ENCODE data around the gene WFIKKN2.
A peak's percentile ranks its signal among the peaks of the same experiment; 100 is the strongest.

The WFIKKN2 gene

DNA sequence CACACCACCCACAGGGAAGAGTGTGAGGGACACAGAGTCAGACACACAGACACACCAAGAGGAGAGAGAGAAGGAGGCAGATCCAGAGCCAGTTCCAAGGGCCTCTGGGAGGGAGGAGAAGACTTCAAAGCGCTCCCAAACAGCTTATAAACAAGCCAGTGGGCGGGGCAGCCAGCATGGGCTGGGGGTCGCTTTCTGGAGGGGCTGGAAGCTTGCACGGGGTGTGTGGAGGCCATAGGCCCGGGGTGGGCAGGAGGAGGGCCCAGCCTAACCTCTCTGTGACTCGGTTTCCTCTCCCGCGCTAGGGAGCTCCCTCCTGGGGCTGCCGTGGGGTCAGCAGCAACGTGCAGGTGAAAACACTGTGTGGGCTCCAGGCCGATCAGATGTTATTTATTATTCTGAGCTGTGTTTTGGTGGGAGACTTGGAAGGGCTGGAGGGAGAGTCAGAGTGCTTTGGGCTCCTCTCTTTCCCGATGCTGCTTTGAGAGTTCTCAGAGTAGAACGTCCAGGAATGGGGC is 2.5 kb upstream of the WFIKKN2 start:
- Histone ChIP-seq H3K27ac (peak overlapping the region in 1 of 21 experiments; percentile 5), H3K4me3 (no peak overlapping the region)

GRCh38 chr17:50833510-50834428 is 1.6 kb upstream of the WFIKKN2 start:
- Histone ChIP-seq H3K4me3 (no peak overlapping the region), H3K27ac (no peak overlapping the region)

DNA sequence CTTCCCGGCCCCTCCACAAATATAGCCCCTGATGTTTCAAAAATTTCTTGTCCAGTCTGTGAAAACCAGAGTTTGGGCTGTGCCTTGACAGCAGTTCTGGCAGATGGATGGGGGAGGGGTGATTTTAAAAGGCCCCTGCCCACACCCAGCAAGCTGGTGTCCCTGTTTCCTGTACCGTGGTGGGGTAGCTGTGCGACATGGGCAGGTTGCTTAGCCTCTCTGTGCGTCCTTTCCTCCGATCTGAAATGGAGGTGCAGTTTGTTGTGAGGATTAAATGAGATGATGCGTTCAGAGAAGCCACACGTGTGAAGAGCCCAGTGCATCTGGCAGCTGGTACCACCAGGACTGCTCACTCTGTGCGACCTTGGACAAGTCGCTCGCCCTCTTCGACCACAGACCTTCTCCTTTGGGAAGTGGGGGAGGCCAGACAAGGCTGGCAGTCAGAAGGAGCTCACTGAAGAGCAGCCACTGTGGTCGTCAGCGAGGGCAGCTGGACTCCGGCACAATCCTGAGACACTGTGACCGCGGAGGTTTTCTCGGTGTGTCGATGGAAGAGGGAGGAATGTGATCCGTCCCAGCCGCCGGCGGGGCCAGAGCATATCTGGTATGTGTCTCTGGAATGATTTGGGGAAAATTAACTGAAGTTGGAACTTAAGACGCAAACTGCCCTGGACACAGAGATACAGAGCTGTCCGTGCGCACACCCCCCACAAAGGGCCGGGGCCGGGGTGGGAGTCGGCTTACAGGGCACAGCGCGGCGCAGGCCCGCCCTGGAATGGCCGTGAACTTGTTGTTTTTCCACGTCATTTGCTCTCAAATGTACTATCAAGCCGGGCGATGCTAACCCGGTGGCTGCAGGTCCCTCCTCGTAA is 721 bp upstream of the WFIKKN2 start:
- Histone ChIP-seq H3K4me3 (no peak overlapping the region), H3K27ac (no peak overlapping the region)

GRCh38 chr17:50836826-50837225 is 1.4 kb downstream of the WFIKKN2 start:
- no peak overlapping the region for H3K4me3 ChIP-seq

GRCh38 chr17:50837286-50837979 is 2.0 kb downstream of the WFIKKN2 start:
- Histone ChIP-seq H3K4me3 (no peak overlapping the region), H3K27ac (no peak overlapping the region)

More at GRCh38 chr17:50836826-50837225, 1.4 kb downstream of the WFIKKN2 start:
- H3K27ac ChIP-seq: no peak overlapping the region

DNA sequence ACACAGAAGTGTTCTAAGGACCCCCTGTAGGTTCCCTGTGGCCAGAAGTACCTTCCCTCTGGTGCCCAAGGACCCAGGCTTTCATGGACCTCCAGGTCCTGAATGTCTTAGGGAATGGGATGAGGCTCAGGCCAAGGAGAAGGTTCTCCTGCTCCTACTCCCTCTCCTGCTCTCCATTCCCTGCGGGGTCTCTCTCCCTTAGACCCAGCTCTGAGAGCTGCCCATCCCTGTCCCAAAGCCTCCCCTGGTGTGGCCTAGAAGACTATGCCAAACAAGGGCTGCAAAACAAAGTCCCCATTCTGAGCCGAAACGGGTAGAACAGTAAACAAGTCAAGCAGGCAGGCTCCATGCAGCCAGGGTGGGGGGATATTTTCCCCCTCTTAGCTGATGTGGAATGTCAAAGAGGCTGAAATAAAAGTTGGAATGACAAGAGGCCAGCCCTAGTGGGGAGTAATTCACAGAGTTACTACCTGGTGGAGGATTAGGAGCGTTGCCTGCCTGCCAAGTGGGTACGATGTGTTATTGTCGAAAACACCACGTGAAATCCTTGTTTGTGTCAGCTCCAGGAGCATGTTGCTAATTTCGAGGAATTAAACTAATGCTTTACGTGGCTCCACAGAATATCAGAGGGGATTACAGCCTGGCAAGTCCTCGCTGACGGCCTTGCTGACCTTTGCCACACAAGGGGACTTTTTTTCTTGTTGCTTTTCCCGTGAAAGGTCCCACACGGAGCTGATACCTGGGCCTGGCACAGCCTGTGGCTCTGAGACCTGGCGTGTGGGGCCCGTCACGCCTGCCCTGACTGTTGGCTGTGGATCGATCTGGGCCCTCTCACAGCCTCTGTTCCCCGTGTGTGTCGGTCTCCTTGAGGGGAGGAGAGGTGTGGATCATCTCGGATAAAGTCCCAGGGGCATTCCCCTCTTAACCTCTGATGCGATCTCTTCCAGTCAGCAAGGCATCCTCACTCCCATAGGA is 2.9 kb downstream of the WFIKKN2 start:
- Histone ChIP-seq H3K4me3 (no peak overlapping the region), H3K27ac (no peak overlapping the region)

DNA sequence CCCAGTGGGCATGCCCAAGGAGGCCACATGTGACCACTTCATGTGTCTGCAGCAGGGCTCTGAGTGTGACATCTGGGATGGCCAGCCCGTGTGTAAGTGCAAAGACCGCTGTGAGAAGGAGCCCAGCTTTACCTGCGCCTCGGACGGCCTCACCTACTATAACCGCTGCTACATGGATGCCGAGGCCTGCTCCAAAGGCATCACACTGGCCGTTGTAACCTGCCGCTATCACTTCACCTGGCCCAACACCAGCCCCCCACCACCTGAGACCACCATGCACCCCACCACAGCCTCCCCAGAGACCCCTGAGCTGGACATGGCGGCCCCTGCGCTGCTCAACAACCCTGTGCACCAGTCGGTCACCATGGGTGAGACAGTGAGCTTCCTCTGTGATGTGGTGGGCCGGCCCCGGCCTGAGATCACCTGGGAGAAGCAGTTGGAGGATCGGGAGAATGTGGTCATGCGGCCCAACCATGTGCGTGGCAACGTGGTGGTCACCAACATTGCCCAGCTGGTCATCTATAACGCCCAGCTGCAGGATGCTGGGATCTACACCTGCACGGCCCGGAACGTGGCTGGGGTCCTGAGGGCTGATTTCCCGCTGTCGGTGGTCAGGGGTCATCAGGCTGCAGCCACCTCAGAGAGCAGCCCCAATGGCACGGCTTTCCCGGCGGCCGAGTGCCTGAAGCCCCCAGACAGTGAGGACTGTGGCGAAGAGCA is 4.4 kb downstream of the WFIKKN2 start:
- no peak overlapping the region for H3K4me3 ChIP-seq
- H3K27ac ChIP-seq: no peak overlapping the region

DNA sequence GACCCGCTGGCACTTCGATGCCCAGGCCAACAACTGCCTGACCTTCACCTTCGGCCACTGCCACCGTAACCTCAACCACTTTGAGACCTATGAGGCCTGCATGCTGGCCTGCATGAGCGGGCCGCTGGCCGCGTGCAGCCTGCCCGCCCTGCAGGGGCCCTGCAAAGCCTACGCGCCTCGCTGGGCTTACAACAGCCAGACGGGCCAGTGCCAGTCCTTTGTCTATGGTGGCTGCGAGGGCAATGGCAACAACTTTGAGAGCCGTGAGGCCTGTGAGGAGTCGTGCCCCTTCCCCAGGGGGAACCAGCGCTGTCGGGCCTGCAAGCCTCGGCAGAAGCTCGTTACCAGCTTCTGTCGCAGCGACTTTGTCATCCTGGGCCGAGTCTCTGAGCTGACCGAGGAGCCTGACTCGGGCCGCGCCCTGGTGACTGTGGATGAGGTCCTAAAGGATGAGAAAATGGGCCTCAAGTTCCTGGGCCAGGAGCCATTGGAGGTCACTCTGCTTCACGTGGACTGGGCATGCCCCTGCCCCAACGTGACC is 5.0 kb downstream of the WFIKKN2 start:
- H3K4me3 ChIP-seq: no peak overlapping the region
- no peak overlapping the region for H3K27ac ChIP-seq

DNA sequence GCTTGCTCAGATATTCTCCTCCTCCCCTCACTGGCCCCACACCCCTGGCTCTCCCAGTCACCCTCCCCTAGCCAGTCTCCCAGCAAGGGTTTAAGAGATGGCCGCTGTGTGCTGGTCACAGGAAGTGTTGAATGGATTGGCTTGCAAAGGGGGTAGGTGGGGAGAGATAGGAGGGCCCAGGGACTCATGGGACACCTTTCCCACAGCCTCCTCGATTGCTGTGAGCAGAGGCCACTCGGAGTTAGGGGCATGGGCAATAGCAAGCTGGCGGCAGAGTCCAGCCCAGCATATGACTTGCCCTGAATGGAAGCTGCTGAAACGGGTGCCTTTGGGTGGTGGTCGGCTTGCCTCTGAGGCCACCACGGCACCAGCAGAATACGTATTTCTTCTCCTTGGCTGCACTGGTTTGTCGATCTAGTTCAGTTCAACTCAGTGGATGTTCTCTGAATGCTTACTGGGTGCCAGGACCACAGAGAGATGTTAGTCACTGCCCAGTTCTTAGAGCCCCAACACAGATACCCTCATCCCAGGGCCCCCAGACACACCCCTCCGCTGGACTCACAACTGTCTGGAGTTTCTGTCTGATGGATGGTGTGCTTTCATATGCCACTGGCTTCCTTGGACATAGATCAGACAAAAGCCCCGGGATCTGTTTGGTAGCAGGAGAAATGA is 6.0 kb downstream of the WFIKKN2 start:
- no peak overlapping the region for H3K27ac ChIP-seq
- no peak overlapping the region for H3K4me3 ChIP-seq

DNA sequence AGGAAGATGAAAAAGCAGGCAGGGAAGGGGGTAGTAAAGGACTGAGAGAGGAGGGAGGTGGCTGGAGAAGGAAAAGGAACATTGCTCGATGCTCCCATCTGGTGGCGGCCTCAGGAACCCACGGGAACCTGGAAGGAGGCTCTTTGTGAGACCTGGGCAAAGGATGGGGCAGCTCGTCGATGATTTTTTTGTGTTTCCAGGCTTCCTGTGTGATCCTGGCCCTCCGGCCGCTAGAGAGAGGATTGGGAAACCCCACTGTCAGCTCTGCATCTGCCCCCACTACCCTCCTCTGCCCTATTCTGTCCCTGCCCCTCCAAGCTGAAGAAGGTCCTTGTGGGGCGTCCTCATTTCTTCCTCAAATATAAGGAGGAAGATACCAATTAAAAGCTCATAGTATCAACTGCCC is 6.6 kb downstream of the WFIKKN2 start:
- no peak overlapping the region for H3K27ac ChIP-seq

DNA sequence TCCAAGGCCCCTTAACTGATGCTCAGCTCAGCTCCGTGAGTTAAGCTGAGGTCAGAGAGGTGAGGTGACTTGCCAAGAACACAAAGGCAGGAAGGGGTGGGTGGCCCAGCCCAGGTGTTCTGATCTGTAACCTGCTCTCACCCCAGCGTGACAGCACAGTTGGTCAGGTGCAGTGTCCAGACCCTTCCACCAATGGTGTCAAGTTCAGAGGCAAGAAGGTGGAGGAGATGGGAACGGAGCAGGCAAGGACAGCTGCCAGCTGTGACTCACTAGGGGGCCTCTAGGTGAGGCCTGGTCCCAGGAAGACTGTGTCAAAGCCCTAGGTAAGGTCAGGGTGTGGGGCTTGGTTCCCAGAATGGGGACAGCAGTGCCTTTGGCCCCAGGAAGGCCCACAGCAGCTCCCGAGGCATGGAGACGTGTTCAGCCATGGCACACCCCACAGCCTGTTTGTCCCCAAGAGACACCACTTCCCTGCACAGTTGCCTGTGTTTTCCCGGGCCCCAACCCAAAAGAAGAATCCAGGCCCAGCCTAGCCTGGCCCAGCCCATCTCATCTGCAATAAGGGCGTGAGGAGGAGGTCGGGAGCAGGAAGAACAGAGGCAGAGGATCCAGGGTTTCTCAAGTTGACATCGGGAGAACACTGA is 7.2 kb downstream of the WFIKKN2 start:
- peak overlapping the region in 3 of 21 experiments; percentile 1 to 33 (median 10) for H3K27ac ChIP-seq

More for the DNA sequence above, 6.6 kb downstream of the WFIKKN2 start:
- no peak overlapping the region for H3K4me3 ChIP-seq

DNA sequence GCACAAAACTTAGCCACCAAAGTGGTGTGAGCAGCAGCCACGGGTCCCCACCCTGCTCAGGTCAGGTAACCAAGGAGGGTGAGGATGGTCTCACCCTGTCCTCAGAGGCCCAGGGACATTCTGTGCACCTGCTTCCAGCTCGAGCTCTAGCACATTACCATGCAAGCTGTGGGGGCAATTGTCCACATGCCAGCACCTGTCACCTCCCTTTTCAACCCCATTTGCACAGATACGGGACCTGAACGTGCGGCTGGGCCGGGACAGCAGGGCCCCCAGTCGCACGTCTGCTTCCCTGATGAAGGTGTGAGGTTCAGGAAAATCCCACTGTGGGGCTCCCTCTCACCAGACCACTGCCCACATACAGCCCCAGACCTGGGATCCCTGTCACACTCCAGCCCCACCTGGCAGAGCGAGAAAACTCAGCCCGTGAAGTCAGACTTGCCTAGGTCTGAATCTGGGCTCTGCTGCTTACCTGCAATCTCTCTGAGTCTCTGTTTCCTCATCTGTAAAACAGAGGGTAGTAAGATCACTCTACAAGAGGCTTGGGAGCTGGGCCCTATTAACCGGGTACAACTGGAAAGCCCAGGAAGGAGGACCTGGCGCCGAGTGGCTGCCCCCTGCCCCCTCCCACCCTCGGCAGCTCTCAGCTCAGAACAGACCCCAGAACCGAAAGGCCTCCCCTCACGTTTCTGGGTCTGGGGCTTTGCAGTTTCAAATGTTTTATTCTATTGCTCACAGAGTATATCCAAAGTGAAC is 7.9 kb downstream of the WFIKKN2 start:
- Histone ChIP-seq H3K27ac (peak overlapping the region in 3 of 21 experiments; percentile 1 to 33 (median 10)), H3K4me3 (no peak overlapping the region)

More for the DNA sequence above, 7.2 kb downstream of the WFIKKN2 start:
- no peak overlapping the region for H3K4me3 ChIP-seq

DNA sequence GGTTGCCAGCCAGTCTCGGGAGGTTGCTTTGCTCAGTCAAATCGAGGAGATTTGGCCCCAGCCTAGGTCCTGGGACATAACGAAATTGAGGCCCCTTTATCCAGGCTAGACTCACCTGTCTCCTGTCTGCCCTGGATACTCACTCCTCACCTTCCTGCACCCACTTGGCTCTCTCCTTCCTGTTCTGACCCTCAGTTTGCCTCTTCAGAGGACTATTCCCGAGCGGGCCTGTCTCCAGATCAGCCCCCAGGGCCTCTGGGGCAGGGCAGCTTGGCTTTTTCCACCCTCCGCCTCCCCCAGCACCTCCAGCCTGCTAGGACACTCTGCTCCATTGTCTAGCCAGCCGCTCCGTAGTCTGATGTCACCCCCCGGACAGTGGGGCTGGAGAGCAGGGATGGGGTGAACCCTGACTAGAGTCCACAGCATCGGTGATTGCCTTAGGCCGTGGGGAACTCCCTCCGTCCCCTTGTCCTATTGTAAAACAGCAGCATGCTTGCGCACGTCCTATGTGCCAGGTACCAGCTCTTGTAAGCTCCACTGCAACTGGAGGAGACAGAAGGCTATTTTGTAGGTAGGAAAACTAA is 8.8 kb downstream of the WFIKKN2 start:
- no peak overlapping the region for H3K4me3 ChIP-seq

DNA sequence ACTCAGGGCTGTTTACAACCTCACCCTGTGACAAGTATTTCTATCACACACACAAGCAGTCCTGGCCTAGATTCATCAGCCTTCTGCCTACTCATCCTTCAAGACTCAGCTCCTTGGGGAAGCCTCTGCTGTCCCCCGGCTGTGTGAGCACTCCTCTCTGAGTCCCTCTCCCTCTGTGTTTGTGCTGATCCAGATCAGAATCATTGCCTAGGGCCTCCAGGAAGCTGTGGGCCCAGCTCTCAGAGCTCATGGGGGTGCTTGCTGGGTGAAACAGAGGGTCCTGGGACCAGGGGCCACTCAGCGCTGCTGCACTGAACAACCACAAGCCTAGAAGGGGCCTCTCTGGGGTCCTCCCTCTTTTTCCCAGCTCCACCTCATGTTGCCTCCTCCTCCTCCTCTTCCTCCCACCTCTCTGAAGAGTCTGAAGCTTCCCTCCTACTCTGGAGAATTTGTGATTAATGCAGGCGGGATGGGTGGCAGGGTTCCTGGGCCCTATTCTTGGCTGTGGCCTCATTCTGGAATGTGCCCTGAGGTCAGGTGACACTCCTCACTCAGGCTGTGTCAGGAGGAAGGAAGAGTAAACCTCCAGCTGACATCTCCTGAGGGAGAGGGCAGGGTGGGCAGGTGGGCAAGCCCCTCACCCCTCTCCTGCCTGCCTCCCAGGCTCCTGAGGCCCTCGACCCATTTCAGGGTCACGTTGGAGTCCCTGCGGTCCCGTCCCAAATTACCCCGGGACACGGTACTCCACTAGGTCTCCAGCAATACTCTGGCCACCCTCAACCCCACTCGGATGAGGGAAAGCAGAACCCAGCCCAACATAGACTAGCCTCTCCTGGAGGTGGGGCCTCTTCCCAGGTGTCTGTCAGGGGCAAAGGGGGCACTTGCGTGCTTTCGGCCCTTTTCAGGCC is 10.1 kb downstream of the WFIKKN2 start:
- Histone ChIP-seq H3K27ac (peak overlapping the region in 10 of 21 experiments; percentile 18 to 74 (median 38)), H3K4me3 (no peak overlapping the region)

More for the DNA sequence above, 8.8 kb downstream of the WFIKKN2 start:
- H3K27ac ChIP-seq: peak overlapping the region in 6 of 21 experiments; percentile 18 to 67 (median 32)
